ENCODE results near the gene ENPP1.
A peak's percentile ranks its signal among the peaks of the same experiment; 100 is the strongest.
"Not testable (repeated sequence)": the region's sequence is repeated elsewhere in the genome, so short reads cannot be mapped to it uniquely, and the experiment has no call there.

Gene ENPP1

DNA sequence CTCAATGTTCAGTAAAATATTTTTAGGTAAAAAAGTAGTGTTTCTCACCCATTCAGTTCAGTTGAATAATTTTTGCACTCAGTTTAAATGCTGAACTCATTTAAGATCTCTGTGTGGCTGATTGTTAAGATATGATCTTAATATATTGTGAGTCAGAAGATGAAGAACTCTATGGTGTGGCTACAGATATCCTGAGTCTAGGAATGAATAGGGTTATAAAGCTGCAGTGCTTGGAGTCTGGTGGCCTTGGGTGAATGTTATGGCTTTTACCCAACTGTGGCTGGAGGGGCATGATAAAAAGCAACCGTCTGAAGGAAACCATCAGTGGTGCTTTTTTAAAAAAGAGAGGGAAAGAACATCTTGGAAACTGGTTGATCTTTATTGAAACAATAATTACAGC is 77.4 kb downstream of the ENPP1 start:
- no peak for DNase-seq

DNA sequence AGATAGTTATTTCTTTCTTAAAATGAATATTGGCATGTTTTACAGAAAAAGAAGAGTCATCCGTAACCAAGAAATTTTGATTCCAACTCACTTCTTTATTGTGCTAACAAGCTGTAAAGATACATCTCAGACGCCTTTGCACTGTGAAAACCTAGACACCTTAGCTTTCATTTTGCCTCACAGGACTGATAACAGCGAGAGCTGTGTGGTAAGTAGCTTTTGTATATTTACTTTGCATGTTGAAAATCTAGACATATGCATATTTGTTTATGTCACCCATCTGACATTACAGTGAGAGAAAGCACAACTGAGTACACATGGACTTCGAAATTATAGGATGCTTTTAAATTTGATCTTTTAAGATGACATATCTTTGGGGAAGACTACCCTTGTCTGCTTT is 78.7 kb downstream of the ENPP1 start:
- DNase-seq = no peak

DNA sequence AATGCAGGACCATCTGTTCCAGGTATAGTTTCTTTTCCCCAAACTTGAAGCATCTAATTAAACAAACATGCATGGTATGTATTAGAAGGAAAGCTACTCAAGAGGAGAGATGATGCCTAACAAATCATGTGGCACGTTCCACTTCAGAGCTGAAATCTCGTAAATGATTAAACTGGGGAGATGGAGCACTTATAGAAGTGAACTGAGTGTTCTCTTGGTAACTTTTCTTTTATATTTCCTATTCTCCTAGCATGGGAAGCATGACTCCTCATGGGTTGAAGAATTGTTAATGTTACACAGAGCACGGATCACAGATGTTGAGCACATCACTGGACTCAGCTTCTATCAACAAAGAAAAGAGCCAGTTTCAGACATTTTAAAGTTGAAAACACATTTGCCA is 82.3 kb downstream of the ENPP1 start:
- DNase-seq = no peak

DNA sequence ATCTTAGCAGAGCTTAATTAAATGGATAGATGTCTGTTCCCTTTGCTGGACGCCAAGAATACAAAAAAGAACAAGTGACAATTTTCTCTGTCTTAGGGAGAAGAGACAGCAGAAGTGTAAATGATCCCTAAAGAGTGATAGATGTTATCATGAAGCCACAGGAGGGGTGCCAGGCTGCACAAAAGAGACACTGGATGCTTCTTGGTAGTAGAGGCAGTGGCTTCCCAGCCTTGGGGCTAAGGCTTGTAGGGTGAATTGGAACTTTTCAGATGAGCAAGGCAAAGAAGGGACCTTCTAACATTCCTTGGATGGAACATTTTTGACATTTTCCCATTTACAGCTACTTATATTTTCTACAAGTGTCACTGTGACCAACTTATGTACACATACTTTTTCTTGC is 85.4 kb downstream of the ENPP1 start:
- no peak for DNase-seq

DNA sequence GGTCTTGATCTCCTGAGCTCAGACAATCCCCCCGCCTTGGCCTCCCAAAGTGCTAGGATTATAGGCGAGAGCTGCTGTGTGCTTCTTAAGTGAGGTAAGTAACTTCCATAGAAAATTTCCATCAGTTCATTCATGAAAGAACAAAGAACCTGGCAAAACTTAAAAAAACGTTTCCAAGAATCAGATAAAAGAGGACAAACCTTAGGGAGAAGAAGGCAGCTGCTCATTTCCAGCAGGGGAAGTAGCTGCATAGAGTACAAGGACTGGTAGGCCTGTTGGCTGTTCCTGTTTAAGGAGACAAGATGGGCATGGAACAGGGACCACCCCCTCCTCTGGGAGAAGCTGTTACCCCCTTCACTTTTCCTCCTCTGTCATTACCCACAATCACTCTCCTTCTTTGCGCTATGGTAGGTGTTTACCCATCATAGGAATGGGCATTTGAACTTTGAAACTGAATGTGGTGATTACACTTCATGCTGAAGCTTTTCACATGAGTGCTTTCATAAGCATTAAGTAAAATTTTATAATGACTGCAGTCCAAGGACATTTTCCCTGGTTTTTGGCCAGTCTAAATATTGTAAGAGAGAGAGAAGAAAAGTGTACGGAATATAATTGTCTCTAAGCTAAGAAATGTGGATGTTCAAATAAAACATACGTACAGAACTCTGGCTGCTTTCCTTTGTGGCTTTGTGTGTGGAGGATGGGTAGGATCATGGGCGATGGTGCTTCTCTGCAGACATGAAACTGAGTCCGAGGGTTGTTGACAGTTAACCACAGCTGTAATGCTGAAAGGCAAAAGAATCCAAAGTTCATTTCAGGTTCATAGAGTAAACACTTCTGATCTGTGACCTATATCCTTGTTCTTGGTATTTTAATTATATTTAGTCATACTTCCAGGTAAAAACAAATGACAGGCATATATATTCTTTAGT is 86.9 kb downstream of the ENPP1 start:
- no peak for DNase-seq

DNA sequence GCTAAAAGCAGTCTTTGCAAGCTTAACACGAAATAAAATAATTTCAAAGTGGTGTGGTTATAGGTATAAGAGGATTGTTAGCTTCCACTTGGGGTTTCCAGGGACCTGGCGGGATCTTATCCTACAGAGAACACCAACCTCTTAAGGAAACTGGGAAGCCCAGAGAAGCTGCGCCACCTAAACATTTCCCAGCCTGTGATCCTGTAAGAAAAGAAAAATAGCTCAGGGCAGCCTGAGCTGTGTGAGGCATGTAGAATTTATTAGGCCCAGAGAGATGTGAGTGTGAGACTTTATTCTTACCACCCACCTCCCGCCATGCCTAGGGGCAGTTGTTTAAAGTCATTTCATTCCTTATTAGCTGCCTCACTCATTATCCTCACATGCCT is 89.2 kb downstream of the ENPP1 start:
- DNase-seq = no peak

DNA sequence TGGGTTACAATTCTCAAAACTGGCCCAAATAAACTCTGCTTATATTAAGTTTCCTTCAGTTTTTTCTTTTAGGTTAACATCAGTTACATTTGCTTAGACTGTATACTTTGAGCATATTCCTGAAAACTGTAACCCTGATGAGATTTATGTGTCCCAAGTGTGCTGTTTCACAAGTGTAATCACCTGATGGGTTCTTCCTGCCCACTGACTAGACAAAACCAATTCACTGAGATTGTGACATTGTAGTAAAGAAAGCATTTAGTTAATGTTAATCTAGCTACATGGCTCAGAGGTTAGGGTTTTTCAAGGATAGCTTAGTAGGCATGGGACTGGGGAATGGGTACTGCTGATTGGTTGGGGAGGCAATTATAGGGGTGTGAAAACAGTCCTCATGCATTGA is 89.8 kb downstream of the ENPP1 start:
- DNase-seq = no peak

DNA sequence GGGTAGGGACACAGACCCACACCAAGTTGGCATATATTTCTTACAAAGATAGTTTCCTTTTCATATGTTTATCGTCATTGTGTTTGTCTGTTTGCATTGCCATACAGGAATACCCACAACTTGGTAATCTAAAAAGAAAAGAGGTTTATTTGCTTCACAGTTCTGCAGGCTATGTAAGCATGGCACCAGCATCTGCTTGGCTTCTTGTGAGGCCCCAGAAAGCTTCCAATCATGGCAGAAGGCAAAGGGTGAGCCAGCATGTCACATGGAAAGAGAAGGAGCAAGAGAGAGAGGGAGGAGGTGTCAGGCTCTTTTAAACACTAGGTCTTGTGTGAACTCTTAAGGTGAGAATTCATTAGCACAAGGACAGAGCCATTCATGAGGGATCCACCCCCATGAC is 90.9 kb downstream of the ENPP1 start:
- no peak for DNase-seq

DNA sequence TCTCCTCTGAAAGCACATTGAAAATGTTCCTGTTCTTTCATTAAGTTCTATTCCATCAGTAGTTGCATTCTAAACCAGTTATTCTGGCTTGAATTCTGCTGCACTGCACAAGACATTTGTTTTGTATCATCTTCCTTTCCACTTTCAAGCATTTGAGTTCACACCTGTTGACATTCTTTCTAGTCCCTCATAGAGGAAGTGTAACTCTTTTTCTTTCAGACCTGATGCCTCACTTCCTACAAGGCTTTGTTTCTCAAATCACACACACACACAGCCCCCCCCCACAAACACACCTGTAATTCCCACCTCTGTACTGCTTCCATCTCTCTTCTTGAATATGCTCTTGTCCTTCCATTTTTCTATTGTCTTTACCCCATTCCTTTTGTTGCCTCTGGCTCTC is 92.4 kb downstream of the ENPP1 start:
- no peak for DNase-seq

DNA sequence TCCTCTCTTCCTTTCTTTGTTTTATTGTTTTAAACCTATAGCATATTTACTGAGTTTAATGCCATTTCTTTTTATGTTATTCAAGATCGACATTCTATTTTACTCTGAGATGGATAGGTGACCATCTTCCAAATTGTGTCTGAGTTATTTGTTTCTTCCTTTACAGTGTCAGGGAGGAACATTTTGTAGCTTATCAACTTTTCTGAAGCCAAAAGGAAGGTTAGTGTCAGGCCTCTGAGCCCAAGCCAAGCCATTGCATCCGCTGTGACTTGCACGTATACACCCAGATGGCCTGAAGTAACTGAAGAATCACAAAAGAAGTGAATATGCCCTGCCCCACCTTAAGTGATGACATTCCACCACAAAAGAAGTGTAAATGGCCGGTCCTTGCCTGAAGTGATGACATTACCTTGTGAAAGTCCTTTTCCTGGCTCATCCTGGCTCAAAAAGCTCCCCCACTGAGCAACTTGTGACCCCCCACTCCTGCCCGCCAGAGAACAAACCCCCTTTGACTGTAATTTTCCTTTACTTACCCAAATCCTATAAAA is 93.6 kb downstream of the ENPP1 start:
- DNase-seq = not testable (repeated sequence)

DNA sequence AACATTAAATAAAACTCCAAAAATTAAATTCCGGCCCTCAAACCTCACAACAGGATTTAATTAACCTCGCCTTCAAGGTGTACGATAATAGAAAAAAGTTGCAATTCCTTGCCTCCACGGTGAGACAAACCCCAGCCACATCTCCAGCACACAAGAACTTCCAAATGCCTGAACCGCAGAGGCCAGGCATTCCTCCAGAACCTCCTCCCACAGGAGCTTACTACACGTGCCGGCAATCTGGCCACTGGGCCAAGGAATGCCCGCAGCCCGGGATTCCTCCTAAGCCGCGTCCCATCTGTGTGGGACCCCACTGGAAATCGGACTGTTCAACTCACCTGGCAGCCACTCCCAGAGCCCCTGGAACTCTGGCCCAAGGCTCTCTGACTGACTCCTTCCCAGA is 95.9 kb downstream of the ENPP1 start:
- DNase-seq = not testable (repeated sequence)

DNA sequence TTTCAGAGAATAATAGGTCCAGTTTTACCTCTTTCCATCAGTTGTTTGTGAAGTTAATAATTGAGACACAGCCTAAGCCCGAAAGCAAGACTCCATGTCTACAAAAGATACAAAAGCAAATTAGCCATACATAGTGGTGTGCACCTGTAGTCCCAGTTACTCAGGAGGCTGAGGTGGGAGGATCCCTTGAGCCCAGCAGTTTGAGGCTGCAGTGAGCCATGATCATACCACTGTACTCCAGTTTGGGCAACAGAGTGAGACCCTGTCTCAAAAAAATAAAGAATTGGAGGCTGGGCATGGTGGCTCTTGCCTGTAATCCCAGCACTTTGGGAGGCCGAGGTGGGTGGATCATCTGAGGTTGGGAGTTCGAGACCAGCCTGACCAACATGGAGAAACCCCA is 101.0 kb downstream of the ENPP1 start:
- not testable (repeated sequence) for DNase-seq

DNA sequence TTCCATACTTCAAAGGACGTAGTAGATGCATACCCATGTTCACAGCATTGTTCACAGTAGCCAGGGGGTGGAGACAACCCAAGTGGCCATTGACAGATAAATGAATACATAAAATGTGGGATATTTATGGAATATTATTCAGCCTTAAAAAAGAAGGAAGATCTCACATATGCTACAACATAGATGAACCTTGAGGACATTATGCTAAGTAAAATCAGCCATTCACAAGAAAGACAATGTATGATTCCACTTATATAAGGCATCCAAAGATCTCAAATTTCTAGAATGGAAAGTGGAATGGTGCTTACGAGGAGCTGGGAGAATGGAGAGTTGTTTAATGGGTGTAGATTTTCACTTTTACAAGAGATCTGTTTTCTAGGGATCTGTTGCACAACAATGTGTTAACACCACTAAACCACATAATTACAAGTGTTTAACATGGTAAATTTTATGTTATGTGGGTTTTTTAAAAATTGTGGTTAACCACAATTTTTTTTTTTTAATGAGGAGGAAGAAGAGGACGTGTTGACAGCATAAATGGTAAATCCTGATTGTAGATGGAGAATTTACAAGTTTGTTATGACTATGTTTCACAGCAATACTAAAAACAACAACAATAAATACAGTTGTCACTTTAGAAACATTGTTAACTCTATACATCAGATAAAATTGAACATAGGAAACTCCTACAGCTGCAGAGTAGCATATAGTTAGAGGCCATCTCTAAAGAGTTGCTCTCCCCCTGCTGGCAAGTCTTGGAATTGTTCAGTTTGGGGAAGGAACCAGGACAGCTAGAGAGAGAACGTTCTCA is 101.8 kb downstream of the ENPP1 start:
- DNase-seq = peak; percentile 71

DNA sequence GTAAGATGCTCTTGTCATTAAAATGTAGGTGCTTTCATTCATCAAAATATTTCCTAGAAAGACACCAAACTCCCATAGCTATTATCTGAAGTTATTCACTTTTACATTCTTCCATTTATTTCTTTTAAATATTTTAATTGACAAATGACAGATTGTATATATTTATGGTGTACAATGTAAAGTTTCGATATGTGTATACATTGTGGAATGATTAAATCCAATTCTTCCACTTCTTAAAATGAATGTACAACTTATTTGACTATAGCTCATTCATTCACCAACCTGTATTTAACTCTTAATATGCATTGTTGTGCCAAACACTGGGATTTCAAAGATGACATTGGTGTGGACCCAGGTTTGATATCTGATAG is 102.4 kb downstream of the ENPP1 start:
- no peak for DNase-seq

DNA sequence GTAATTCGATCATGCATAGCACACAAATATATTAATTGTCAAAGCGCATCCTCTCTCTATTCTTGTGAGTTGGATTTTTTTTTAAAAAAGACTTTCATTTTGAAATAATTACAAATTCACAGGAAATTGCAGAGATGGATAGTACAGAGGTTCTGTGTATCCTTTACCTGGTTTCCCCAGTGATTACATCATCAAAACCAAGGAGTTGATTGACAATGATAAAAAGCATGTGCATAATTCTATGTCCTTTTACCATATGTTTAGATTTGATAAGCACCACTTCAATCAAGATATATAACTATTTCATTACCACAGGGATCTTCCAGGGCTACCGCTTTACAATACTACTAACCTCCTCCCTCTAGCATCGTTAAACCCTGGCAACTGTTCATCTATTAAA is 103.1 kb downstream of the ENPP1 start:
- no peak for DNase-seq

DNA sequence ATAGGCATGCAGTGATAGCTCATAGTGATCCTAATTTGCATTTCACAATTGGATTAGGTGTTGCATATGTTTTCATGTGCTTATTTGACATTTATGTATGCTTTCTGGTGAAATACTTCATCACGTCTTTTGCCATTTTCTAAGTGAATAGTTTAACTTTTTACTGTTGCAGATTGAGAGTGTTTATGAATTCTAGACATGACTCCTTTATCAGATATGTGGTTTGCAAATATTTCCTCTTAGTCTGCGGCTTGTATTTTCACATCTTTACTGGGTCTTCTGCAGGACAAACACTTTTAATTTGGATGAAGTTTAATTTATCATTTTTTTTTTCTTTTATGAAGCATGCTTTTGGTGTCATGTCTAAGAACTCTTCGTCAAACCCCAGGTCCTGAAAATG is 104.1 kb downstream of the ENPP1 start:
- DNase-seq = no peak

DNA sequence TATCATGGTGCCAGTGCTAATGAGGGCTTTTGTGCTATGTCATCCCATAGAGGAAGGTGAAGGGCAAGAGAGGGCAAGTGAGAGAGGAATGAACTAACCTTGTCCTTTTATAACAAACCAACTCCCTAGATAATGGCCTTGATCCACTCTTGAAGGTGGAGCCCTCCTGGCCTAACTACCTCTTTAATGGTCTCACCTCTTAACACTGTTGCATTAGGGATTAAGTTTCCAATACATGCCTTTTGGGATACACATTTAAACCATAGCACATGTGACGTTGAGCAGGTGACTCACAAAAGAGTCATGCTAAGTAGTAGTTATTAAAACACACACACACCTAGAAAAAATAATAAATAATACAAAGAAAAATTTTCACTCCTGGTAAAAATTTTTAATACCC is 106.4 kb downstream of the ENPP1 start:
- no peak for DNase-seq

DNA sequence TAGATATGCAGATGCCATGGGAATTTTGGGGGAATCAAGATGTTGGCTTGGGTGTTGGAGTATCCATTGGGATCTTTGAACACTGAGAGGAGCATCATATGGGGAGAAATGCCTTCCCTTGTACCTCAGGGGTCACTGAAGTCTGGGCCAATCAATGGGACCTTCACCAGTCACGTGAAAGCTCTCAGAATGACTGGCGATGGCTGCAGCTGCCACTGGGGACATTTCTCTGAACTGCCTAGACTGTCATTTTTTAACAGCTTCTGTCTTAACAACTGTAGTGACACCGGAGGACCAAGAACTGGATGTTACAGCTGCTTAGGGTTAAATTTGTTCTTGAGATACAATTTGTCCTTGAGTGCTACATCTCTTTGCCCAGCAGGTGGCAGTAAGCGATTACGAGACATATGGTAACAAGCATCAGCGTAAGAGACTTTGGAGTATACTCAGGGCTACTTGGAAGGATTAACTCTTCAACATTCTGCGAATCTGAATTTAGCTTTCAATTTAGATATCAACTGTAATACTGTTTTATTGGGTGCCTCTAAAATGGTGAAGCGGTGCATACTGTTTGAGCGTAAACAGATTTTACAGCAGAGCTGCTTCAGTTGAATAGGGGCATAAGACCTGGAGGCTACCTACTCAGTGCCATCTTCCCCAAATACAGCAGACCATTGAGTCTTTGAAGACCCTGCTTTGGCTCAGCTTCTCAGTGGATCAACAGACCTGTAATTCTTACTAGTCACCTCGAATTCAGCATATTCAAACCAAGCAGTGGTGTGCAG is 107.3 kb downstream of the ENPP1 start:
- DNase-seq = peak; percentile 18

DNA sequence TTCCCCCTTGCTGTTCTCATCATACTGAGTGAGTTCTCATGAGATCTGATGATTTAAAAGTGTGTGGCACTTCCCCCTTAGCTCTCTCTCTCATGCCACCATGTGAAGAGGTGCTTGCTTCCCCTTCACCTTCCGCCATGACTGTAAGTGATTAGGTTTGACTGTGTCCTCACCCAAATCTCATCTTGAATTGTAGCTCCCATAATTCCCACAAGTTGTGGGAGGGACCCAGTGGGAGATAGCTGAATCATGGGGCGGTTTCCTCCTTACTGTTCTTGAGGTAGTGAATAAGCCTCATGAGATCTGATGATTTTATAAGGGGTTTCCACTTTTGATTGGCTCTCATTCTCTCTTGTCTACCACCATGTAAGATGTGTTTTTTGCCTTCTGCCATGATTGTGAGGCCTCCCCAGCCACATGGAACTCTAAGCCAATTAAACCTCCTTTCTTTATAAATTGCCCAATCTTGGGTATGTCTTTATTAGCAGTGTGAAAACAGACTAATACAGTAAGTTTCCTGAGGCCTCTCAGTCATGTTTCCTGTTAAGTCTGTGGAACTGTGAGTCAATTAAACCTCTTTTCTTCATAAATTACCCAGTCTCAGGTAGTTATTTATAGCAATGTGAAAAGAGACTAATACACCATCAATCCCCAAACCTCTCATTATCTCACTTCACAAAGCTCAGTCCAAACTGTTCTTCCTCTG is 108.4 kb downstream of the ENPP1 start:
- DNase-seq = not testable (repeated sequence)

DNA sequence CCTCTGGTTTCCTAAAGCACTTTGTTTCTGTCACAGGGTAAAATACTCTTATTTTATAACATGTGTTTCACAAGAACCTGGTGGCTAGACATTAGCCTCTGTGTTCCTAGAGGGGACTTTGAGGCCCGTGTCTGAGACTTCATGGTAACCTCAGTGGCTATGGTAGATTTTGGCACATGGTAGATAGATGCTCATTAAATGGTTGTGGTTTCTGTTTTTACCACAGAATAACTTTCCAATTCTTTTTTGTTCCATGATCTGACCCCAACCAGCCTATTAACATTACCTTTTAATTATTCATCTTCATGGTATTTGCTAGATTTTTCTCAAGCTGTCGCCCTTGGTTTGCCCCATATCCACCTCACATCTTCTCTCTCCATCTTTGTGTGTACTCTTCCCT is 109.0 kb downstream of the ENPP1 start:
- DNase-seq = no peak

DNA sequence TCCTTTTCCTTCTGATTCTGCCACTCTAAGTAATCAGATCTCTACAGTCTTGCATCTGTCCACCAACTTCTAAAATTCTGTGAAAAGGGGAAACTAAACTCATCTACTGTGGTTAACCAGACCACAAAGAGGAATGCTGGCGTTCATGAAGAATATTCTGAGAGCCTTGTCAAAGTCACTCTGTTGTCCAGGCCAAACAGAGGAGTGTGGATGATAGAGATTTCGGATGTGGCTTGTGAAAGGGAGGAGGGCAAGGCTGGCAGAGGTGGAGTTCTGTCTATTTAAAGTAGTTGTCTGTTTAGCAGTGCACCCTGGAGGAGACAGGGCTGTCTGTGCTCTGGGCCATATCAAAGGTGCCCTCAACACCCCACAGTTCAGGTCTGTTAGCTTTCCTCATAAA is 109.5 kb downstream of the ENPP1 start:
- no peak for DNase-seq
